Measurements from ENCODE around the gene FYB2. TPM values are rescaled to one million over a fixed set of nuclear protein-coding genes. Genes with fewer than 3 reads are reported as not detected.

FYB2 gene
- total RNA-seq (2014; rRNA removed; shearing (Covaris generic)), result not detected in 2 replicates

- DNase-seq (ENCODE audit: low read depth), result no peak
Measured at GRCh38 chr1:56819387-56819899, at the start of gene FYB2. Gene FYB2, minus strand, starts transcription at chr1:56819404. Its CDS starts 114 bp downstream, at chr1:56819290.

GRCh38 chr1:56868761-56869160, 49.6 kb upstream of the FYB2 start:
- no peak for DNase-seq (ENCODE audit: low read depth)

GRCh38 chr1:56867491-56867890, 48.3 kb upstream of the FYB2 start:
- no peak for DNase-seq (ENCODE audit: low read depth)

GRCh38 chr1:56866656-56867055, 47.5 kb upstream of the FYB2 start:
- DNase-seq (ENCODE audit: low read depth), result peak; percentile 5

GRCh38 chr1:56864430-56864829, 45.2 kb upstream of the FYB2 start:
- DNase-seq (ENCODE audit: low read depth), result no peak

GRCh38 chr1:56863265-56863992, 44.2 kb upstream of the FYB2 start:
- DNase-seq (ENCODE audit: low read depth), result no peak

- DNase-seq (ENCODE audit: low read depth), result no peak
Measured at GRCh38 chr1:56859287-56859686, 40.1 kb upstream of the FYB2 start.

- DNase-seq (ENCODE audit: low read depth), result no peak
Measured at GRCh38 chr1:56856186-56856585, 37.0 kb upstream of the FYB2 start.

- DNase-seq (ENCODE audit: low read depth), result no peak
Measured at GRCh38 chr1:56855190-56855589, 36.0 kb upstream of the FYB2 start.

- no peak for DNase-seq (ENCODE audit: low read depth)
Measured at GRCh38 chr1:56854521-56855099, 35.4 kb upstream of the FYB2 start, which contains the start of gene C8A. Gene C8A, plus strand, starts transcription at chr1:56854797. Its CDS starts 105 bp downstream, at chr1:56854902.

GRCh38 chr1:56852476-56852875, 33.3 kb upstream of the FYB2 start:
- no peak for DNase-seq (ENCODE audit: low read depth)

GRCh38 chr1:56850922-56851321, 31.7 kb upstream of the FYB2 start:
- DNase-seq (ENCODE audit: low read depth), result no peak

- DNase-seq (ENCODE audit: low read depth), result no peak
Measured at GRCh38 chr1:56850411-56850810, 31.2 kb upstream of the FYB2 start.

- DNase-seq (ENCODE audit: low read depth), result no peak
Measured at GRCh38 chr1:56849750-56850149, 30.5 kb upstream of the FYB2 start.

- DNase-seq (ENCODE audit: low read depth), result no peak
Measured at GRCh38 chr1:56845343-56845742, 26.1 kb upstream of the FYB2 start.

GRCh38 chr1:56844545-56845136, 25.4 kb upstream of the FYB2 start:
- no peak for DNase-seq (ENCODE audit: low read depth)

- DNase-seq (ENCODE audit: low read depth), result no peak
Measured at GRCh38 chr1:56843544-56843943, 24.3 kb upstream of the FYB2 start.

GRCh38 chr1:56838759-56839158, 19.6 kb upstream of the FYB2 start:
- DNase-seq (ENCODE audit: low read depth), result no peak

GRCh38 chr1:56837244-56837939, 18.2 kb upstream of the FYB2 start:
- DNase-seq (ENCODE audit: low read depth), result peak; percentile 17

GRCh38 chr1:56836359-56836758, 17.2 kb upstream of the FYB2 start:
- DNase-seq (ENCODE audit: low read depth), result no peak

GRCh38 chr1:56835657-56836056, 16.5 kb upstream of the FYB2 start:
- no peak for DNase-seq (ENCODE audit: low read depth)
